GM19328 (cell line): ENCODE data around the gene MTG2.

Source experiments
- ATAC-seq: cut with Tn5 transposase; IDR thresholded peaks from one replicate; pipeline ENCODE4 v1.9.1; 2021; ENCODE audit warnings: mild to moderate bottlenecking, moderate library complexity; ENCODE audit not compliant: unreplicated experiment

MTG2 gene

GRCh38 chr20:62178316-62179161, 4.3 kb upstream of the MTG2 start:
- ATAC-seq, result no peak

- ATAC-seq, result no peak
Observed at GRCh38 chr20:62179162-62179504, 3.7 kb upstream of the MTG2 start.

DNA sequence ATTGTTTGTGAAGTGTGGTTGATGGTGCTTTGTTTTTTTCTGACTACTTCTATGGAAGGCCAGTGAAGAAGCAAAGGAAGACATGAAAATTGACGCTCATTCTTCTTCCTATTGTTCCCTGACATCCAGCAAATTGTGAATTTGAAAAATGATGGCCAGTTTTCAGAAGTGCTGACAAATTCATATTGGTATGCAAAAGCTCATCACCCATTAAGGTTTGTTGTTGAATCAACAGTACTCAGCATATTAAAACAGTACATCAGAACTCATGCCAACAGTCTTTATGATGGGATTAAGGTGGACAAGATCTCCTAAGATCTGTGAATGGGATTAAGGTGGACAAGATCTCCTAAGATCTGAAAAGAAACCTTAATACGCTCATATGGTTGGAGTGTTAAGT, 1.0 kb upstream of the MTG2 start:
- no peak for ATAC-seq

- ATAC-seq, result no peak
Observed at GRCh38 chr20:62183426-62184142, 756 bp downstream of the MTG2 start.

DNA sequence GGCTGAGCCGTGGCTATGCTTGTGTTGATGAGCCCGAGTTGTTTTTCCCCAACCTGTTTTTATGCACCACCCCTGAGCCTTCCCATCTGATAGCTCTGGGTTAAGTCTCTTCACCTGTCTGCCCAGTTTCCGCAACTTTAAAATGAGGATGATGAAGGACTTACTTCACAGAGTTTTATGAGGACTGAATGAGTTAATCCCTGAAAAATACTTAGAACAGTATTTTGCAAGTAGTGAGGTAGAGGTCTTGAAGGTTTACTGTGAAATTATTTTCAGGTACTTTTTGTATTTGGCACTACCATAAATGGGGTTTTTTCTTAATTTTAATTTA, 3.2 kb downstream of the MTG2 start:
- ATAC-seq, result no peak

DNA sequence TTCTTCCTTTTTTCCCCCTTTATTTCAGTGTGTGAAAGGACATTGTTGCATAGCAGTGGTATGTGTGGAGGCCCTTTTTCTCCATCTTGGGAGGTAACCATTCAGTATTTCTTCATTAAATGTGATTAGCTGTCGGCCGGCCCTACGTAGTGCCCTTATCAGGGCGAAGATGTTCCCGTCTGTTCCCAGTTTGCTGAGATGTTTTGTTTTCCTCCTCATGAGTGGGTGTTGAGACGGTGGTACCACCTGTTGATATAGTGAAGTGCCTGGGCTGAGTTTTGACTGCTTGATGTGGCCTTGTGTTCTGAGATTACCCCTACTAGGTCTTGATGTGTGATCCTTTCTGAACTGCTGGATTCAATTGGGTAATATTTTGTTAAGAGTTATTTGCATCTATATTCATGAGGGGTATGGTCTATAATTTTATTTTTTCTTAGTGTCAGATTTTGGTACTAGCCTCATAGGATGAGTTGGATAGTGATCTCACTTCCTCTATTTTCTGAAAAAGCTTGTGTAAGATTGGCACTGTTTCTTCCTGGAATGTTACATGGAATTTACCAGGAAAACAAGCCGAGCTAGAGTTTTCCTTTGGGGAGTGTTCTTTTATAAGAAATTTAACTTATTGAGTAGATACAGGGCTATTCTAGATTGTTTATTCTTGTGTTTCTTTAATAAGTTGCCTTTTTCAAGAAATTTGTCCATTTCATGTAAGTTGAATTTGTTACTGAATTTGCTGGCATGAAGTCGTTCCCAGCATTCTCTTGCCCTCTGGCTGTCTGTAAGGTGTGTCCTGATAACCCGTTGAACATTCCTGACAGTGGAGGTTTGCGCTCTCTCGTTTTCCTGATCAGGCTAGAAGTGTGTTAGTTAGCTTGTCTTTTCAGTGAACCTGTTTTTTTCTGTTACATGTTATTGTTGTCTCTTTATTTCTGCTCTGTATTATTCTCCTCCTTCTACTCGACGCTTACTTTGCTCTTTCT, 4.3 kb downstream of the MTG2 start:
- no peak for ATAC-seq

DNA sequence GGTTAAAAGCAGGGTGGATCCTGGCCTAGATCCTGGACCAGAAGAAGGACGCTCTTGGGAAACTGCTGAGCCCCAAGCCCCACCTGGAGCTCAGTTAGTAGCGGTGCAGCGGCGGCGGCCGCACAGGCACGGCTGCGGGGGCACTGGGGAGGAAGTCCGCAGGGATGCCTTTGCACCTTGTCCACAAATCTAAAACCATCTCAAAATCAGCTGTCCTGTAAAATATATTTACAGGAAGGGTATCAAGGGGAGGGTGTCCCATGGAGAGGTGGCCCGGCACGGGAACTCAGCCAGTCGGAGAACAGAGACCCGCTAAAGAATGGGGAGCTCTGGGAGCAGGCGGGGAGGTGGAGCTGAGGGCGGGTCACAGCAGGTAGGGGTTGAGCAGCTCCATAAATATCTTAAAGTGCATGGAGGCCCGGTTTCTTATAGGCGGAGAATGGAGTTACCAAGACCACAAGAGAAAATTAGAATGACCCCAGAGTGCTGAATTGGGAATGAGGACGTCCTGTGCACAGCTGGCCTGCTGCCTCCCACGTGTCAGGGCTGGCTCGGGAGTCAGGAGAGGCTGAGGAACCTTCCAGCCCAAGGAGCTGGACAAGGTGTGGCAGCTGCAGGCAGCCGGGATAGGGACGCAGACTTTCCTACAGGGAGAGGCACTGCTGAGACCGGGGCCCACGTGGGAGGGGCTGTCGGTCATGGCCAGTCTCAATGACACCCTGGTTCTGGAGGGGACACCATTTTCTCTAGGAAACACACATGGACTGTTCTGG, 8.0 kb downstream of the MTG2 start:
- ATAC-seq, result no peak

- no peak for ATAC-seq
Observed at GRCh38 chr20:62191781-62192559, 9.1 kb downstream of the MTG2 start.

- ATAC-seq, result no peak
Observed at GRCh38 chr20:62192635-62193034, 9.8 kb downstream of the MTG2 start.

- ATAC-seq, result no peak
Observed at GRCh38 chr20:62193079-62194025, 10.5 kb downstream of the MTG2 start.

GRCh38 chr20:62195075-62195405, 12.2 kb downstream of the MTG2 start:
- ATAC-seq, result no peak

GRCh38 chr20:62195736-62196135, 12.9 kb downstream of the MTG2 start:
- ATAC-seq, result no peak

DNA sequence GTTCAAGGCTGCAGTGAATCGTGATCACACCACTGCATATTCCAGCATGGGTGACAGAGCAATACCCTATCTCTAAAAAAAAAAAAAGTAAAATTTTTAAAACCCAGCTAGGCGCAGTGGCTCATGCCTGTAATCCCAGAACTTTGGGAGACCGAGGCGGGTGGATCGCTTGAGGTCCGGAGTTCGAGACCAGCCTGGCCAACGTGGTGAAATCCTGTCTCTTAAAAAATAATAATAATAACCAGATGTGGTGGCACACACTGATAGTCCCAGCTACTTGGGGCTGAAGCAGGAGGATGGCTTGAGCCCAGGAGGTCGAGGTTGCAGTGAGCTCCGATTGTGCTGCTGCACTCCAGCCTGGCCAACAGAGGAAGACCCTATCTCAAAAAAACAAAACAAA, 13.5 kb downstream of the MTG2 start:
- ATAC-seq, result no peak

DNA sequence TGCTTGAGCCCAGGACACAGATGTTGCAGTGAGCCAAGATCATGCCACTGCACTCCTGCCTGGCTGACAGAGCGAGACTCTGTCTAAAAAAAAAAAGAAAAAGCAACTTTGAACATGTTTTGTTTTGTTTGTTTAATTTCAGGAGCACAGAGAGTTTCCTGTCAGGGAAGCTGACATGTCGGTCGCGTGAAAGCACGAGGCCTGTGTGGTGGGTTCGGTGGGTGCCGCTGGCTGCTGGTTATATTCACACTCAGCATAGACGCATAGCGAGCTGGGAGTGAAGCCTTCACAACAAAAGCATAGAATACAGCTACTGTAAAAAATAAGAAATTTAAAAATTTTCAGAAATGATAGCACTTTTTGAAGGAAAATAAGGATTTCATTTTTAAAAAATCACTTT, 14.5 kb downstream of the MTG2 start:
- no peak for ATAC-seq

- ATAC-seq, result no peak
Observed at GRCh38 chr20:62197801-62198200, 15.0 kb downstream of the MTG2 start.

DNA sequence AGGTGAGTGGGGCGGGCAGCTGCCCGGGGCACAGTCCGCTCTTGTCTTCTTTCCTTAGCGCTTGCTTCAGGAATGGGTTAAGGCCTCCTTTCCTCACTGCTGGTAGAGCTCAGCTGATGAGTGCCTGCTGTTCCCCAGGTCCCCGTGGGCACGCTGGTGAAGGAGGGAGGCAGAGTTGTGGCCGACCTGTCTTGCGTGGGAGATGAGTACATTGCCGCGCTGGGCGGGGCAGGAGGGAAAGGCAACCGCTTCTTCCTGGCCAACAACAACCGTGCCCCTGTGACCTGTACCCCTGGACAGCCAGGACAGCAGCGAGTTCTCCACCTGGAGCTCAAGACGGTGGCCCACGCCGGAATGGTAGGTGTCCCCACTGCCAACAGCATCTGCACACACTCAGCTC, 15.7 kb downstream of the MTG2 start:
- no peak for ATAC-seq

GRCh38 chr20:62198931-62199330, 16.1 kb downstream of the MTG2 start:
- ATAC-seq, result no peak

GRCh38 chr20:62200491-62201172, 17.8 kb downstream of the MTG2 start:
- ATAC-seq, result no peak
